HEK293T (cell line): ENCODE results near the gene MEA1.

Source experiments
- BHLHE40 ChIP-seq: fragments of 450-650 bp; IDR thresholded peaks from 2 replicates; pipeline ENCODE4 v1.6.1; 2016; ENCODE audit warnings: mild to moderate bottlenecking, moderate library complexity, borderline replicate concordance
- FOXM1 ChIP-seq: fragments of 450-650 bp; IDR thresholded peaks from 2 replicates; pipeline ENCODE4 v1.6.1; 2017; ENCODE audit warnings: mild to moderate bottlenecking, borderline replicate concordance
- HDGF ChIP-seq: fragments of 450-650 bp; IDR thresholded peaks from 2 replicates; pipeline ENCODE4 v1.6.1; 2017; ENCODE audit warnings: antibody characterized with exemption, borderline replicate concordance
- L3MBTL2 ChIP-seq: fragments of 450-650 bp; conservative IDR thresholded peaks from 2 replicates; pipeline ENCODE4 v1.6.1; 2016; ENCODE audit warnings: mild to moderate bottlenecking
- LEF1 ChIP-seq: fragments of 450-650 bp; IDR thresholded peaks from 2 replicates; pipeline ENCODE4 v1.6.1; 2017; ENCODE audit warnings: mild to moderate bottlenecking, borderline replicate concordance
- PKNOX1 ChIP-seq: fragments of 450-650 bp; IDR thresholded peaks from 2 replicates; pipeline ENCODE4 v1.6.1; 2016

GRCh38 chr6:43040542-43041257 lies 27.0 kb upstream of the MEA1 start:
- TF ChIP-seq FOXM1 (no peak), BHLHE40 (no peak), L3MBTL2 (no peak), PKNOX1 (no peak), HDGF (no peak), LEF1 (no peak)
